ENCODE measurements around the gene RMDN3.

The RMDN3 gene

DNA sequence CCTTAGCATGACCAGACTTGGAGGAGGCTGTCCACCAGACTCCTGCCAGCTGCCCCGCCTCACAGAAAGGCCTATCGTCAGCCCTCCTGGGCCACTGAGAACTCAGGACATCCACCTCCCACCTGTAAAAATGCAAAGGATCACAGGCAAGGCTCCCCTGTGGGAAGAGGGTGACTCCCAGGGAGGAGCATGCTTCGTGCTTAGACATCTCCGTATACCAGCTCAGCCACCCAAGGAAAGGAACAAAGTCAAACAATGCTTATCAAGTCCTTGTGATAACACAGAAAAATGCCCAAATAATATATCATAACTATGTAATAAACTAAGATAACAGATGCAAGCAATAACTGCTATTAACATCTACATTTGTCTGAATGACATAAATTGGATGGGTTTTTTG, 4.2 kb downstream of the RMDN3 start:
- DNase-seq: no peak
- TF ChIP-seq CTCF (IDR thresholded peaks at IDR 0.05; ENCODE audit: low read depth, low read length): no peak
- no peaks in the 10 kb centered on the region for H3K27me3 ChIP-seq (ENCODE audit: insufficient read depth, low read depth, severe bottlenecking)
- no peak overlapping the region for H3K27ac ChIP-seq
- peaks cover 42% of the 10 kb centered on the region for H3K36me3 ChIP-seq
- no peak overlapping the region for H3K4me3 ChIP-seq (ENCODE audit: low read depth, low read length)
- H3K9me3 ChIP-seq (ENCODE audit: severe bottlenecking): no peaks in the 10 kb centered on the region

- H3K9me3 ChIP-seq (ENCODE audit: severe bottlenecking): no peaks in the 10 kb centered on the region
- H3K36me3 ChIP-seq: peaks cover 47% of the 10 kb centered on the region
- H3K27me3 ChIP-seq (ENCODE audit: insufficient read depth, low read depth, severe bottlenecking): no peaks in the 10 kb centered on the region
- no peak overlapping the region for H3K27ac ChIP-seq
- TF ChIP-seq CTCF (IDR thresholded peaks at IDR 0.05; ENCODE audit: low read depth, low read length): no peak
- H3K4me3 ChIP-seq (ENCODE audit: low read depth, low read length): no peak overlapping the region
- no peak for DNase-seq
Measured at GRCh38 chr15:40749151-40749630, 5.9 kb downstream of the RMDN3 start.

DNA sequence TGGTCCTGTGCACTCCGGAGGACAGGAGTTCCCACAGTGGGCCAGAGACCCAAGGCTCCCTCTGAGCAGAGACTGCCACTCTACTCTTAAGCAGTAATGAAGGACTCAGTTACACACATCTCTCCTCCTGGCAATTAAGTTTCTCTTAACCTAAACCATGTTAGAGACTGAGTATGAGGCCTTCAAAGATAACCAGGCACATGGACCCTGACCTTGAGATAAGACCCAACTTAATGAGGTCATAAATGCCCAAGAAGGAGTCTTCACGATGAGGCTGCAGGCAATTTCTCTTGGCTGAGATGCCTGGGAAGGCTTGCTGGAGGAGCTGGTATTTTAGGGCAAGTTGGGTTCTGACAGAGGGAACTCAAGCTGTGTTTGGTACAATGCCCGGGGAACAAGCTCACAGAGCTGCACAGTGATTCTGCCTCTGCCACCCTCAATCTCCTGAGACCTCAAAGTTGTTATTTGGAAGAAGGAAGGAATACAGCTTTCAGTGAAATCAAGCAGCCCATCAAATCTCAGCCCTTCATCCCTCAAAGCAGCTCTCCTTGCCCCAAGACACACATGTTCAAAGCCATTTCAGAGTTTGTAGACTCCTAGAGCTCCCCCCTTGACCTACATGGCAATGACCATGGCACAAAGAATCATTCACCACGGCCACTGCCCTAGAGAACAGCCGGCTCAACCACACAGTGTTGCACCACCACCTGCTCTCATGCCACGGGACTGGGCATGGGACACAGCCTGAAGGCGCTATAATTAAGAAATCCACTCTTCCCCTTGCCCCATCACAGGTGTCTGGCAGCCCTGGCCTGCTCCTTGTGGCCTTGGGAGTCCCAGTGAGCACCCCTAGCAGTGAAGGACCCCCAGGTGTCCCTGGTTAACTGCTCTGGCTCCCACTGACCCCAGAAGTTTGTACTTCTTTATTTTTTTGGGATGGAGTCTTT, 7.1 kb downstream of the RMDN3 start:
- peaks cover 49% of the 10 kb centered on the region for H3K36me3 ChIP-seq
- no peak overlapping the region for H3K27ac ChIP-seq
- H3K27me3 ChIP-seq (ENCODE audit: insufficient read depth, low read depth, severe bottlenecking): no peaks in the 10 kb centered on the region
- no peak for TF ChIP-seq CTCF (IDR thresholded peaks at IDR 0.05; ENCODE audit: low read depth, low read length)
- H3K9me3 ChIP-seq (ENCODE audit: severe bottlenecking): no peaks in the 10 kb centered on the region
- H3K4me3 ChIP-seq (ENCODE audit: low read depth, low read length): no peak overlapping the region
- DNase-seq: no peak

DNA sequence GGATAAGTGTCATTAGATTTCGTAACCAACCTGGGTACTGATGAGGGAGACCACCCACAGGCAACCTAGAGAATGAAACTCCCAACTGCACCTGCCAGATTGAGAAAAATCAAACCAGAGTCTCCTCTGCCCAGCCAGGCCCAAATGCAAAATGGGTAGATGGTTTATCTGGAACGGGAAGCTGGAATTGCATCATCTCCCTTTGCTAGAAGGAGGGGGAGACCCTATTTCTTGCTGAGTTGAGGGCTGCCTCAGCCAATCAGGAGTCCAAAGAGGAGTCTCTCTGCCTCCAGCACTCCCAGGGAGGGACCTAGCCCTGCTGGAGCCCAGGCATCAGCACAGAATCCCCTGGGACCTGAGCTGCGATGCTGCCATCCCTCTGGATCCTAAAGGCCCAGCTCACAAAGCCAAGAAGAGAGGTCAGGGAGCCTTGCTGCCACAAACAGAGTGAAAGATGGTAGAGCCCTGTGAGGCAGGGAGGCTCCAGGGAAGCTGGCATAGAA, 8.1 kb downstream of the RMDN3 start:
- Histone ChIP-seq H3K27me3 (ENCODE audit: insufficient read depth, low read depth, severe bottlenecking) (no peaks in the 10 kb centered on the region), H3K36me3 (peaks cover 52% of the 10 kb centered on the region), H3K9me3 (ENCODE audit: severe bottlenecking) (no peaks in the 10 kb centered on the region), H3K4me3 (ENCODE audit: low read depth, low read length) (no peak overlapping the region), H3K27ac (no peak overlapping the region)
- no peak for DNase-seq
- TF ChIP-seq CTCF (IDR thresholded peaks at IDR 0.05; ENCODE audit: low read depth, low read length): no peak

- H3K27ac ChIP-seq: no peak overlapping the region
- DNase-seq: no peak
- no peak overlapping the region for H3K4me3 ChIP-seq (ENCODE audit: low read depth, low read length)
- H3K27me3 ChIP-seq (ENCODE audit: insufficient read depth, low read depth, severe bottlenecking): no peaks in the 10 kb centered on the region
- no peaks in the 10 kb centered on the region for H3K9me3 ChIP-seq (ENCODE audit: severe bottlenecking)
- no peak for TF ChIP-seq CTCF (IDR thresholded peaks at IDR 0.05; ENCODE audit: low read depth, low read length)
- H3K36me3 ChIP-seq: peaks cover 52% of the 10 kb centered on the region
Measured at GRCh38 chr15:40744815-40745152, 10.3 kb downstream of the RMDN3 start.

Measured in WERI-Rb-1 (cell line).